A549 (cell line): ENCODE data around the gene MAP10. TPM values are rescaled to one million over a fixed set of nuclear protein-coding genes. Genes with fewer than 3 reads are reported as not detected.

Experiments used
- ATAC-seq, 2 experiments: fragments of 200-7000 bp in 1 of 2; fragments of >200 bp in 1 of 2; cut with Nextera tagmentation in 1 of 2; cut with Tn5 transposase in 1 of 2; 3 replicates each; pipeline versions ENCODE4 v1.8.0 to v1.9.1; 2018 to 2020; ENCODE audit warnings: mild to moderate bottlenecking in 1 of 2, moderate library complexity in 1 of 2
- CTCF ChIA-PET: fragments of 300-600 bp; sonication (Branson Sonifier 250); formaldehyde crosslinking; extraction: SDS; loops from one replicate; lab custom pipeline; 2021; ENCODE audit warnings: antibody characterized with exemption, inconsistent platforms; lab: Yijun Ruan, JAX
- POLR2A ChIA-PET: fragments of 350-600 bp; formaldehyde crosslinking; extraction: SDS; loops from one replicate; lab custom pipeline; 2021; ENCODE audit warnings: antibody characterized with exemption, inconsistent platforms; lab: Yijun Ruan, JAX
- DNase-seq, 2 experiments: peaks; one replicate each; pipeline versions ENCODE4 v3.0.0 to v3.0.0-alpha.2; 2011 to 2016; ENCODE audit warnings: low read depth in 1 of 2, low spot score in 1 of 2
- FAIRE-seq: peaks from 2 replicates; lab custom pipeline; 2011; peaks lifted over from hg19 to GRCh38; lab: Jason Lieb, UNC
- H3K27ac ChIP-seq, 2 experiments: fragments of >200 bp; sonication (Bioruptor Twin); formaldehyde crosslinking; 3 replicates each; pipeline ENCODE4 v1.5.1; 2016 to 2017
- H3K4me1 ChIP-seq: fragments of >200 bp; sonication (Bioruptor Twin); formaldehyde crosslinking; 3 replicates; pipeline ENCODE4 v1.6.1; 2016
- H3K4me2 ChIP-seq: fragments of >200 bp; sonication (Bioruptor Twin); formaldehyde crosslinking; 3 replicates; pipeline ENCODE4 v1.6.1; 2016
- H3K4me3 ChIP-seq: fragments of >200 bp; sonication (Bioruptor Twin); formaldehyde crosslinking; 3 replicates; pipeline ENCODE4 v1.5.1; 2016
- H3K9me3 ChIP-seq: fragments of >200 bp; sonication (Bioruptor Twin); formaldehyde crosslinking; 3 replicates; pipeline ENCODE4 v1.6.1; 2016
- BHLHE40 ChIP-seq: IDR thresholded peaks from 2 replicates; pipeline ENCODE4 v1.6.1; 2012; ENCODE audit warnings: low read depth, low read length, inconsistent platforms
- CBX2 ChIP-seq: fragments of 200-600 bp; sonication (generic); IDR thresholded peaks from 2 replicates; pipeline ENCODE4 v1.6.1; 2016; ENCODE audit warnings: low read depth, mild to moderate bottlenecking, borderline replicate concordance
- CBX8 ChIP-seq: fragments of 200-600 bp; sonication (generic); IDR thresholded peaks from 2 replicates; pipeline ENCODE4 v1.6.1; 2016
- CEBPB ChIP-seq, 2 experiments: fragments of >200 bp in 1 of 2; sonication (Bioruptor Twin) in 1 of 2; formaldehyde crosslinking in 1 of 2; IDR thresholded peaks; 2 replicates each; pipeline ENCODE4 v1.6.1; 2012 to 2016
- CHD2 ChIP-seq: fragments of 150-350 bp; IDR thresholded peaks from 2 replicates; pipeline ENCODE4 v1.6.1; 2014; ENCODE audit warnings: low read length; ENCODE audit not compliant: partially characterized antibody
- EHF ChIP-seq: fragments of 250-450 bp; sonication (Bioruptor Pico); IDR thresholded peaks from 2 replicates; pipeline ENCODE4 v1.5.0; 2020; ENCODE audit warnings: mild to moderate bottlenecking
- EP300 ChIP-seq, 2 experiments: fragments of >200 bp; sonication (Bioruptor Twin); formaldehyde crosslinking; IDR thresholded peaks; 2 replicates in 1 of 2; 3 replicates in 1 of 2; pipeline ENCODE4 v1.6.1; 2016 to 2017
- FOSB ChIP-seq: fragments of 250-450 bp; sonication (Bioruptor Pico); IDR thresholded peaks from 2 replicates; pipeline ENCODE4 v1.5.0; 2020; ENCODE audit warnings: mild to moderate bottlenecking, moderate library complexity
- FOXS1 ChIP-seq: fragments of 250-450 bp; sonication (Bioruptor Pico); IDR thresholded peaks from 2 replicates; pipeline ENCODE4 v1.5.0; 2020; ENCODE audit warnings: mild to moderate bottlenecking, moderate library complexity
- HDAC2 ChIP-seq: fragments of 200-600 bp; sonication (generic); IDR thresholded peaks from 2 replicates; pipeline ENCODE4 v1.6.1; 2016
- HMGXB4 ChIP-seq: fragments of 250-450 bp; sonication (Bioruptor Pico); IDR thresholded peaks from 2 replicates; pipeline ENCODE4 v1.5.0; 2021; ENCODE audit warnings: mild to moderate bottlenecking, moderate library complexity, borderline replicate concordance
- HOXA7 ChIP-seq: fragments of 250-450 bp; sonication (Bioruptor Pico); IDR thresholded peaks from 2 replicates; pipeline ENCODE4 v1.5.0; 2020; ENCODE audit warnings: mild to moderate bottlenecking, moderate library complexity
- HOXB5 ChIP-seq: fragments of 250-450 bp; sonication (Bioruptor Pico); IDR thresholded peaks from 2 replicates; pipeline ENCODE4 v1.5.0; 2020; ENCODE audit warnings: mild to moderate bottlenecking, moderate library complexity
- JUN ChIP-seq, 2 experiments: fragments of >200 bp; sonication (Bioruptor Twin); formaldehyde crosslinking; IDR thresholded peaks; 2 replicates in 1 of 2; 3 replicates in 1 of 2; pipeline ENCODE4 v1.6.1; 2016 to 2017
- JUNB ChIP-seq: fragments of >200 bp; sonication (Bioruptor Twin); formaldehyde crosslinking; IDR thresholded peaks from 2 replicates; pipeline ENCODE4 v1.6.1; 2016
- KDM1A ChIP-seq: fragments of 200-600 bp; sonication (generic); IDR thresholded peaks from 2 replicates; pipeline ENCODE4 v1.6.1; 2016; ENCODE audit warnings: low read depth, mild to moderate bottlenecking
- KDM5A ChIP-seq: fragments of 200-600 bp; sonication (generic); IDR thresholded peaks from 2 replicates; pipeline ENCODE4 v1.6.1; 2016; ENCODE audit warnings: antibody characterized with exemption, mild to moderate bottlenecking
- MAFK ChIP-seq: fragments of 450-650 bp; IDR thresholded peaks from 2 replicates; pipeline ENCODE4 v1.6.1; 2014; ENCODE audit not compliant: partially characterized antibody
- MYC ChIP-seq: IDR thresholded peaks from 2 replicates; pipeline ENCODE4 v1.6.1; 2012; ENCODE audit warnings: mild to moderate bottlenecking, inconsistent platforms, low read length, improper control_type of control experiment, borderline replicate concordance
- NR3C1 ChIP-seq: fragments of >200 bp; sonication (Bioruptor Twin); formaldehyde crosslinking; IDR thresholded peaks from 3 replicates; pipeline ENCODE4 v1.6.1; 2017
- PBX3 ChIP-seq: IDR thresholded peaks from 2 replicates; pipeline ENCODE4 v1.6.1; 2012
- POLR2AphosphoS2 ChIP-seq: conservative IDR thresholded peaks from 2 replicates; pipeline ENCODE4 v1.6.1; 2012; ENCODE audit warnings: low read length, improper control_type of control experiment, inconsistent platforms
- RARB ChIP-seq: fragments of 250-450 bp; sonication (Bioruptor Pico); IDR thresholded peaks from 2 replicates; pipeline ENCODE4 v1.8.0; 2021; ENCODE audit warnings: mild to moderate bottlenecking, moderate library complexity
- SMC3 ChIP-seq: fragments of >200 bp; sonication (Bioruptor Twin); formaldehyde crosslinking; IDR thresholded peaks from 3 replicates; pipeline ENCODE4 v1.6.1; 2018; ENCODE audit warnings: inconsistent platforms
- ZFP36 ChIP-seq: fragments of 450-650 bp; IDR thresholded peaks from 2 replicates; pipeline ENCODE4 v1.6.1; 2014; ENCODE audit warnings: borderline replicate concordance; ENCODE audit not compliant: partially characterized antibody
- WGBS: methylation state at CpG from one replicate; pipeline ENCODE4 v1.1.6; 2017; ENCODE audit errors: missing lambda C conversion rate; 5-methylcytosine and 5-hydroxymethylcytosine counted together
- polyA plus RNA-seq, 4 experiments: library from polyadenylated mRNA; depleted of rRNA in 3 of 4; stranded (reverse); fragments of >200 nt; fragmentation: RNase III in 1 of 4; extraction: RNeasy Plus Mini Kit Qiagen cat#74134 plus additional on column Dnase treatment in 1 of 4; gene quantifications; 2 replicates in 3 of 4; 3 replicates in 1 of 4; pipeline ENCODE4 v1.2.3, GENCODE V29; 2011 to 2017
- TF ChIP-seq, protein P1 (sequence below): fragments of 250-450 bp; sonication (Bioruptor Pico); IDR thresholded peaks from 2 replicates; pipeline ENCODE4 v1.5.0; 2020; ENCODE audit warnings: low read depth, mild to moderate bottlenecking, moderate library complexity
- TF ChIP-seq, protein P2 (sequence below): fragments of >200 bp; sonication (Bioruptor Twin); formaldehyde crosslinking; IDR thresholded peaks from 2 replicates; pipeline ENCODE4 v1.6.1; 2016

MAP10 gene
- polyA plus RNA-seq, 2 of the 4 experiments (the other 2 are of a cell fraction) = 2.1 to 2.4 TPM

GRCh38 chr1:232826318-232826717, 21.1 kb downstream of the MAP10 start:
- POLR2A ChIA-PET = no interaction called here
- no peak for DNase-seq
- 70% methylated on average over 1 of the region's 1 CpG for WGBS
- Histone ChIP-seq H3K4me2 (no peak overlapping the region), H3K9me3 (no peaks in the 10 kb centered on the region), H3K4me1 (no peaks in the 10 kb centered on the region), H3K4me3 (no peak overlapping the region), H3K27ac (no peak overlapping the region)
- FAIRE-seq = no peak
- no peak for TF ChIP-seq HOXB5 (CRISPR knock-in tag)
- TF ChIP-seq, all 56 proteins: peak for 0
- CTCF ChIA-PET = interaction anchor here (1.3 kb wide), 1 partner anchor 22 kb away, joined by 3 read pairs; no protein-coding TSS in a partner anchor
- no peak for ATAC-seq

DNA sequence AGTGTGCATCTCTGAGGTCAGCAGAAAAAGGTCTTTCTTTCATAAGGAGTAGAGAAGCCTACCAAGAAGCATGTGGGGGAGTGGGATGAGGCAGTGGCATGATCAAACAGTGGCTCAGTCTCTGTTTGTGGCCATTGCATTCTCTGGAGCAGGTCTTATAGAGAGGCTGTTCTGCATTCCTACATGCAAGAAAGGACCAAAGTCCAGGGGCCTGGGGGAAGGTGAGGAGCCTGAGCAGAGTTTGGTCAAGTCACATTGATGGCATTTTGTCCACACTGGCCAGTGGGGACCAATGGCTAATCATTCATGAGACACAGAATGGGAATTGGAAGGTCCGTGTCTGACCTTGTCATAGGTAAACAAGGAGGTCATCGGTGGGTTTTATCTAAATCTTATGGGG, 25.4 kb downstream of the MAP10 start:
- no peak overlapping the region for H3K27ac ChIP-seq
- H3K4me3 ChIP-seq = no peak overlapping the region
- CTCF ChIA-PET = no interaction called here
- POLR2A ChIA-PET = no interaction called here
- no peak overlapping the region for H3K4me2 ChIP-seq
- no peak for FAIRE-seq
- 74% methylated on average over 2 of the region's 2 CpGs for WGBS
- ATAC-seq = no peak
- H3K9me3 ChIP-seq = no peaks in the 10 kb centered on the region
- no peaks in the 10 kb centered on the region for H3K4me1 ChIP-seq
- no peak for TF ChIP-seq FOSB (CRISPR knock-in tag)
- TF ChIP-seq MYC = no peak
- no peak for TF ChIP-seq CEBPB (IDR thresholded peaks at IDR 0.05)
- no peak for TF ChIP-seq HDAC2
- TF ChIP-seq, protein P1, sequence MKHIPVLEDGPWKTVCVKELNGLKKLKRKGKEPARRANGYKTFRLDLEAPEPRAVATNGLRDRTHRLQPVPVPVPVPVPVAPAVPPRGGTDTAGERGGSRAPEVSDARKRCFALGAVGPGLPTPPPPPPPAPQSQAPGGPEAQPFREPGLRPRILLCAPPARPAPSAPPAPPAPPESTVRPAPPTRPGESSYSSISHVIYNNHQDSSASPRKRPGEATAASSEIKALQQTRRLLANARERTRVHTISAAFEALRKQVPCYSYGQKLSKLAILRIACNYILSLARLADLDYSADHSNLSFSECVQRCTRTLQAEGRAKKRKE = no peak
- TF ChIP-seq, protein P2, sequence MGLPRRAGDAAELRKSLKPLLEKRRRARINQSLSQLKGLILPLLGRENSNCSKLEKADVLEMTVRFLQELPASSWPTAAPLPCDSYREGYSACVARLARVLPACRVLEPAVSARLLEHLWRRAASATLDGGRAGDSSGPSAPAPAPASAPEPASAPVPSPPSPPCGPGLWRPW = no peak
- TF ChIP-seq CBX2 = no peak
- no peak for TF ChIP-seq CHD2
- TF ChIP-seq EP300 (IDR thresholded peaks at IDR 0.05) = no peak
- no peak for TF ChIP-seq HOXA7 (CRISPR knock-in tag)
- no peak for TF ChIP-seq ZFP36
- TF ChIP-seq BHLHE40 = no peak
- TF ChIP-seq CBX8 = no peak
- no peak for TF ChIP-seq KDM1A
- TF ChIP-seq FOXS1 (CRISPR knock-in tag) = no peak
- DNase-seq = no peak

GRCh38 chr1:232831895-232832294, 26.7 kb downstream of the MAP10 start:
- Histone ChIP-seq H3K27ac (no peak overlapping the region), H3K4me2 (no peak overlapping the region), H3K4me3 (no peak overlapping the region), H3K9me3 (no peaks in the 10 kb centered on the region), H3K4me1 (peaks cover 2% of the 10 kb centered on the region; the same call in 1 of the 3 replicates)
- ChIA-PET CTCF (no interaction called here), POLR2A (no interaction called here)
- ATAC-seq = no peak
- WGBS = 98% methylated on average over 2 of the region's 2 CpGs
- no peak for FAIRE-seq
- TF ChIP-seq POLR2AphosphoS2 = no peak
- TF ChIP-seq MAFK = peak; percentile 85
- no peak for DNase-seq

- no peaks in the 10 kb centered on the region for H3K9me3 ChIP-seq
- FAIRE-seq = no peak
- no peak overlapping the region for H3K4me3 ChIP-seq
- DNase-seq = no peak
- CTCF ChIA-PET = no interaction called here
- POLR2A ChIA-PET = no interaction called here
- no peak overlapping the region for H3K27ac ChIP-seq
- no peak overlapping the region for H3K4me2 ChIP-seq
- H3K4me1 ChIP-seq = peaks cover 10% of the 10 kb centered on the region; the same call in 2 of the 3 replicates
- no peak for ATAC-seq
- 56% methylated on average over 3 of the region's 3 CpGs for WGBS
- TF ChIP-seq SMC3 (no peak), JUNB (no peak), RARB (CRISPR knock-in tag) (no peak), MAFK (no peak), NR3C1 (no peak), KDM5A (no peak), EHF (CRISPR knock-in tag) (no peak), HMGXB4 (CRISPR knock-in tag) (no peak), PBX3 (no peak), JUN (IDR thresholded peaks at IDR 0.05) (no peak), HDAC2 (no peak)
- TF ChIP-seq, protein P2 = no peak
Observed at GRCh38 chr1:232834066-232834465, 28.9 kb downstream of the MAP10 start.
